ENCODE data around the gene HAS3. TPM values are rescaled to one million over a fixed set of nuclear protein-coding genes. Genes with fewer than 3 reads are reported as not detected.

HAS3 gene
- total RNA-seq, 1 experiment from 2014 or later, result 6.9 TPM

- ChIA-PET POLR2A (interaction anchor here (0.6 kb wide), 1 partner anchor 304 kb away, joined by 3 read pairs; no protein-coding TSS in a partner anchor), CTCF (interaction anchor here (0.5 kb wide), 1 partner anchor 541 kb away, joined by 4 read pairs; no protein-coding TSS in a partner anchor)
- intact Hi-C loops (cut with micrococcal nuclease; ENCODE audit: unreplicated experiment) (loop anchor here (10.0 kb wide), 1 partner anchor 265 kb away; no protein-coding TSS in a partner anchor), in situ Hi-C loops (cut with HindIII; ENCODE audit: low pct_unique_long_range_greater_than_20kb, low sequenced_read_pairs) (no loop called here)
- no peaks in the 10 kb centered on the region for H3K9me3 ChIP-seq (ENCODE audit: control insufficient read depth, insufficient read depth, low read depth, low read length)
- H3K4me1 ChIP-seq (ENCODE audit: control insufficient read depth, insufficient read depth, low read length), result no peaks in the 10 kb centered on the region
- H3K4me3 ChIP-seq (ENCODE audit: low read depth in 2 of 2, low read length in 2 of 2), result no peak overlapping the region
- H3K27me3 ChIP-seq (ENCODE audit: control insufficient read depth, insufficient read depth, low read length), result no peaks in the 10 kb centered on the region
- DNase-seq (ENCODE audit: low read depth, low spot score) (no peak), ATAC-seq (no peak)
- BruUV-seq (replicated peaks), result no TSS peak
- no peak overlapping the region for H3K27ac ChIP-seq (ENCODE audit: low read length)
- no peak for TF ChIP-seq REST (IDR thresholded peaks at IDR 0.05; ENCODE audit: insufficient read depth in 1 of 2, low read depth in 2 of 2, low read length in 1 of 2)
- TF ChIP-seq, protein P1, sequence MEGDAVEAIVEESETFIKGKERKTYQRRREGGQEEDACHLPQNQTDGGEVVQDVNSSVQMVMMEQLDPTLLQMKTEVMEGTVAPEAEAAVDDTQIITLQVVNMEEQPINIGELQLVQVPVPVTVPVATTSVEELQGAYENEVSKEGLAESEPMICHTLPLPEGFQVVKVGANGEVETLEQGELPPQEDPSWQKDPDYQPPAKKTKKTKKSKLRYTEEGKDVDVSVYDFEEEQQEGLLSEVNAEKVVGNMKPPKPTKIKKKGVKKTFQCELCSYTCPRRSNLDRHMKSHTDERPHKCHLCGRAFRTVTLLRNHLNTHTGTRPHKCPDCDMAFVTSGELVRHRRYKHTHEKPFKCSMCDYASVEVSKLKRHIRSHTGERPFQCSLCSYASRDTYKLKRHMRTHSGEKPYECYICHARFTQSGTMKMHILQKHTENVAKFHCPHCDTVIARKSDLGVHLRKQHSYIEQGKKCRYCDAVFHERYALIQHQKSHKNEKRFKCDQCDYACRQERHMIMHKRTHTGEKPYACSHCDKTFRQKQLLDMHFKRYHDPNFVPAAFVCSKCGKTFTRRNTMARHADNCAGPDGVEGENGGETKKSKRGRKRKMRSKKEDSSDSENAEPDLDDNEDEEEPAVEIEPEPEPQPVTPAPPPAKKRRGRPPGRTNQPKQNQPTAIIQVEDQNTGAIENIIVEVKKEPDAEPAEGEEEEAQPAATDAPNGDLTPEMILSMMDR (IDR thresholded peaks at IDR 0.05), result no peak
- no peak for TF ChIP-seq TCF7L2 (IDR thresholded peaks at IDR 0.05; ENCODE audit: low read depth, low read length)
- TF ChIP-seq SIN3A (IDR thresholded peaks at IDR 0.05; ENCODE audit: borderline replicate concordance, insufficient read depth, low read depth, low read length), result no peak
- no peak for TF ChIP-seq POLR2AphosphoS5 (IDR thresholded peaks at IDR 0.05; ENCODE audit: low read depth, low read length)
- H3K36me3 ChIP-seq (ENCODE audit: control insufficient read depth, insufficient read depth, low read length), result peaks cover 4% of the 10 kb centered on the region
Measured at GRCh38 chr16:69119536-69119935, 14.1 kb downstream of the HAS3 start.

GRCh38 chr16:69120096-69120664 lies 14.7 kb downstream of the HAS3 start:
- BruUV-seq (replicated peaks), result TSS peak; percentile 16
- POLR2A ChIA-PET, result no interaction called here
- no peak for ATAC-seq

More at GRCh38 chr16:69120096-69120664, 14.7 kb downstream of the HAS3 start:
- CTCF ChIA-PET, result interaction anchor here (0.6 kb wide), 1 partner anchor 218 kb away, joined by 9 read pairs; no protein-coding TSS in a partner anchor
- peaks cover 4% of the 10 kb centered on the region for H3K36me3 ChIP-seq (ENCODE audit: control insufficient read depth, insufficient read depth, low read length)
- intact Hi-C loops (cut with micrococcal nuclease; ENCODE audit: unreplicated experiment) (no loop called here), in situ Hi-C loops (cut with HindIII; ENCODE audit: low pct_unique_long_range_greater_than_20kb, low sequenced_read_pairs) (no loop called here)
- H3K4me3 ChIP-seq (ENCODE audit: low read depth in 2 of 2, low read length in 2 of 2), result no peak overlapping the region
- no peaks in the 10 kb centered on the region for H3K9me3 ChIP-seq (ENCODE audit: control insufficient read depth, insufficient read depth, low read depth, low read length)
- DNase-seq (ENCODE audit: low read depth, low spot score), result no peak
- H3K27ac ChIP-seq (ENCODE audit: low read length), result no peak overlapping the region
- no peak for TF ChIP-seq TCF7L2 (IDR thresholded peaks at IDR 0.05; ENCODE audit: low read depth, low read length)
- TF ChIP-seq SIN3A (IDR thresholded peaks at IDR 0.05; ENCODE audit: borderline replicate concordance, insufficient read depth, low read depth, low read length), result no peak
- TF ChIP-seq POLR2AphosphoS5 (IDR thresholded peaks at IDR 0.05; ENCODE audit: low read depth, low read length), result no peak
- TF ChIP-seq REST (IDR thresholded peaks at IDR 0.05; ENCODE audit: insufficient read depth in 1 of 2, low read depth in 2 of 2, low read length in 1 of 2), result no peak
- TF ChIP-seq, protein P1 (IDR thresholded peaks at IDR 0.05), result no peak
- H3K27me3 ChIP-seq (ENCODE audit: control insufficient read depth, insufficient read depth, low read length), result no peaks in the 10 kb centered on the region
- H3K4me1 ChIP-seq (ENCODE audit: control insufficient read depth, insufficient read depth, low read length), result no peaks in the 10 kb centered on the region
